ENCODE results near the gene CSN2. TPM values are rescaled to one million over a fixed set of nuclear protein-coding genes. Genes with fewer than 3 reads are reported as not detected.

CSN2 gene, protein sequence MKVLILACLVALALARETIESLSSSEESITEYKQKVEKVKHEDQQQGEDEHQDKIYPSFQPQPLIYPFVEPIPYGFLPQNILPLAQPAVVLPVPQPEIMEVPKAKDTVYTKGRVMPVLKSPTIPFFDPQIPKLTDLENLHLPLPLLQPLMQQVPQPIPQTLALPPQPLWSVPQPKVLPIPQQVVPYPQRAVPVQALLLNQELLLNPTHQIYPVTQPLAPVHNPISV
- total RNA-seq: not detected in 2 replicates

DNA sequence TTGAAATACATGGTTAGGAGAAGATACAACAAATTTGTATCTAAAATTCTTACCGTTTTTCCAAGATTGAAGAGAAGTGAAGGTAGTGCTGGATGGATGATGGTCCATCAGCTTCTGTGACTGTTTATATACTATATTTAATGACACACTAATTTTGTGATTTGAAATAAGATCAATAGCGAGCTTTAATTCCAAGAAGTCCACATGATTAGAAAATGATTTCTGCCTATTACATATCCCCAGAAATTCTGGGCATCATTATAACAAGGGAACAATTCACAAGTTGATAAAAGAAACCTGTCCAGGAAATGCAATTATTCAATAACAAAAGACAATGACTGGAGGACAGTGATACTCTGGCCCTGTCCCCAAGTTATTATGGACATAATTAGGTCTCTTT, at the start of gene CSN2:
TSS of gene CSN2 (minus strand) at position 101 of the 400 bp plus-strand sequence. CDS start 4,733 bp downstream, outside the sequence.

DNA sequence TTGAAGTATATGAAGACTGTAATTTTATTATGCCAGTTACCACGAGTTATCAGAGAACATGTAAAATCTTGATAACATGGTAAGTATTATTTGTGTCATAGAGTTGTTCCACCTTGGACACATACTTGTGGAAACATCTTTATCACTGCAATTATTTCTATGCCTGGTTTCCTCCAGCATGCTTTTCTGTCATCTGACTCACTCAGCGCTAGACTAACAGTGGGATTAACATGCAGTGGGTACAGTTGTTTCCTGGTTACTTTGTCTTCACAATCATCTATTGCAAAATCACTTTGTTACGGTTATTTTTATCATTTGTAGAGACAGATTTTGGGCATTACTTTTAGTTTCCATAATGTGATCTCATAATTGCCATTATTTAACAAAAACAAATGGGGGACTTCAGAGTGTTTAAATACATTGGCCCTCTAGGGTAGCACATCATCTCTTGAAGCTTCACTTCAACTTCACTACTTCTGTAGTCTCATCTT, 30.0 kb upstream of the CSN2 start, which contains the start of gene STATH:
TSS of gene STATH (plus strand) at position 441 of the 491 bp plus-strand sequence. CDS start 2,472 bp downstream, outside the sequence.

DNA sequence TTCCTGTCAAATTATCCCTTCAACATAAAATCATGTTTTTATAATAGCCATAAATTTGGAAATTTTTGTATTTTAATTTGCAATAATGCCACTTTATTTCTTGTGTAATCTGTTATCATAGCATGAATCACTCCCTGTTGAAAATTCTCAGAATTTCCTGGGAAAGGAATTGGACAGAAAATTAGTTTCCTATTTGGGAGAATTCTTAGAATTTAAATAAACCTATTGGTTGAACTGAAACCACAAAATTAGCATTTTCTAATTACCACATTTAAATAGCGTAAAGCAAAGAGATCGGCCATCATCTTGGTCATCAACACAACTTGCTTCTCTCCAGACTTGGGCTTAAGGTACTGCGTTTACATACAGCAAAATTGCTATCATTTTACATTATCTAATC, 34.8 kb downstream of the CSN2 start, which contains the start of gene CSN1S1:
TSS of gene CSN1S1 (plus strand) at position 301 of the 400 bp plus-strand sequence. CDS start 1,488 bp downstream, outside the sequence.

Other genes starting within 250 kb of the CSN2 start
- 0.87 and 2.1 TPM in 2 replicates for gene SULT1B1, start 205.1 kb downstream of the CSN2 start, total RNA-seq
- 0.22 and 0.52 TPM in 2 replicates for gene SULT1E1, start 105.6 kb downstream of the CSN2 start, total RNA-seq
- gene CSN1S1, start 34.7 kb downstream of the CSN2 start, total RNA-seq: not detected in 2 replicates
- not detected in 2 replicates for gene STATH, start 30.2 kb upstream of the CSN2 start, total RNA-seq
- gene HTN3, start 62.7 kb upstream of the CSN2 start, total RNA-seq: not detected in 2 replicates
- gene HTN1, start 84.7 kb upstream of the CSN2 start, total RNA-seq: not detected in 2 replicates
- gene PRR27, start 188.5 kb upstream of the CSN2 start, total RNA-seq: not detected in 2 replicates
- gene ODAM, start 230.0 kb upstream of the CSN2 start, total RNA-seq: not detected in 2 replicates